SK-N-SH treated with all-trans-retinoic acid at 6 μM for 48 hours (cell line): ENCODE measurements around the gene STK35.

Source experiments
- ATAC-seq: fragments of 200-7000 bp; cut with Tn5 transposase; 3 replicates; pipeline ENCODE4 v1.9.1; 2020; ENCODE audit warnings: mild to moderate bottlenecking, moderate library complexity
- ARNTL ChIP-seq: fragments of 450-650 bp; formaldehyde crosslinking; IDR thresholded peaks from 2 replicates; pipeline ENCODE4 v1.5.0; 2020; ENCODE audit warnings: low read depth, mild to moderate bottlenecking, moderate library complexity, borderline replicate concordance
- BACH2 ChIP-seq: fragments of 250-450 bp; sonication (Bioruptor Pico); IDR thresholded peaks from 2 replicates; pipeline ENCODE4 v1.9.0; 2021; ENCODE audit warnings: mild to moderate bottlenecking, borderline replicate concordance
- CSDC2 ChIP-seq: fragments of 250-450 bp; sonication (Bioruptor Pico); IDR thresholded peaks from 2 replicates; pipeline ENCODE4 v1.5.0; 2020; ENCODE audit warnings: mild to moderate bottlenecking, moderate library complexity
- ESRRG ChIP-seq: fragments of 250-450 bp; sonication (Bioruptor Pico); IDR thresholded peaks from 2 replicates; pipeline ENCODE4 v1.6.1; 2021; ENCODE audit warnings: mild to moderate bottlenecking
- GLIS3 ChIP-seq: fragments of 250-450 bp; sonication (Bioruptor Pico); IDR thresholded peaks from 2 replicates; pipeline ENCODE4 v1.5.0; 2020; ENCODE audit warnings: mild to moderate bottlenecking, moderate library complexity
- ISL1 ChIP-seq: fragments of 250-450 bp; sonication (Bioruptor Pico); IDR thresholded peaks from 2 replicates; pipeline ENCODE4 v2.1.2; 2022; ENCODE audit warnings: mild to moderate bottlenecking, moderate library complexity
- PPARA ChIP-seq: fragments of 250-450 bp; sonication (Bioruptor Pico); IDR thresholded peaks from 2 replicates; pipeline ENCODE4 v1.5.0; 2020; ENCODE audit warnings: mild to moderate bottlenecking, borderline replicate concordance
- SNAI2 ChIP-seq: fragments of 250-450 bp; sonication (Bioruptor Pico); IDR thresholded peaks from 2 replicates; pipeline ENCODE4 v1.5.0; 2020; ENCODE audit warnings: mild to moderate bottlenecking, moderate library complexity
- TCF4 ChIP-seq: fragments of 250-450 bp; sonication (Bioruptor Pico); IDR thresholded peaks from 2 replicates; pipeline ENCODE4 v1.8.0; 2021; ENCODE audit warnings: mild to moderate bottlenecking, moderate library complexity, borderline replicate concordance
- TOX ChIP-seq: fragments of 250-450 bp; sonication (Bioruptor Pico); IDR thresholded peaks from 2 replicates; pipeline ENCODE4 v1.8.0; 2021; ENCODE audit warnings: mild to moderate bottlenecking, moderate library complexity, borderline replicate concordance
- ZC3H10 ChIP-seq: fragments of 250-450 bp; sonication (Bioruptor Pico); IDR thresholded peaks from 2 replicates; pipeline ENCODE4 v1.5.1; 2021; ENCODE audit warnings: mild to moderate bottlenecking, moderate library complexity
- ZFP3 ChIP-seq: fragments of 250-450 bp; sonication (Bioruptor Pico); IDR thresholded peaks from 2 replicates; pipeline ENCODE4 v1.5.0; 2020; ENCODE audit warnings: mild to moderate bottlenecking, moderate library complexity
- ZFP30 ChIP-seq: fragments of 450-650 bp; formaldehyde crosslinking; IDR thresholded peaks from 2 replicates; pipeline ENCODE4 v1.5.0; 2022; ENCODE audit warnings: mild to moderate bottlenecking, moderate library complexity
- ZNF565 ChIP-seq: fragments of 450-650 bp; formaldehyde crosslinking; conservative IDR thresholded peaks from 2 replicates; pipeline ENCODE4 v1.5.0; 2020; ENCODE audit warnings: low read depth, mild to moderate bottlenecking, moderate library complexity
- ZNF70 ChIP-seq: fragments of 450-650 bp; formaldehyde crosslinking; IDR thresholded peaks from 2 replicates; pipeline ENCODE4 v1.5.0; 2020; ENCODE audit warnings: mild to moderate bottlenecking, moderate library complexity
- ZNF8 ChIP-seq: fragments of 450-650 bp; formaldehyde crosslinking; IDR thresholded peaks from 2 replicates; pipeline ENCODE4 v1.5.0; 2020; ENCODE audit warnings: mild to moderate bottlenecking, moderate library complexity
- TF ChIP-seq, protein P1 (sequence below): fragments of 250-450 bp; sonication (Bioruptor Pico); IDR thresholded peaks from 2 replicates; pipeline ENCODE4 v1.8.0; 2020; ENCODE audit warnings: mild to moderate bottlenecking, moderate library complexity, borderline replicate concordance
- TF ChIP-seq, protein P2 (sequence below): fragments of 250-450 bp; sonication (Bioruptor Pico); IDR thresholded peaks from 2 replicates; pipeline ENCODE4 v1.5.1; 2020; ENCODE audit warnings: low read depth, mild to moderate bottlenecking, moderate library complexity
- TF ChIP-seq, protein P3 (sequence below): fragments of 250-450 bp; sonication (Bioruptor Pico); IDR thresholded peaks from 2 replicates; pipeline ENCODE4 v1.8.0; 2021; ENCODE audit warnings: low read depth, mild to moderate bottlenecking, moderate library complexity, borderline replicate concordance
- TF ChIP-seq, protein P4 (sequence below): fragments of 250-450 bp; sonication (Bioruptor Pico); IDR thresholded peaks from 2 replicates; pipeline ENCODE4 v1.5.0; 2020; ENCODE audit warnings: mild to moderate bottlenecking, moderate library complexity

STK35 gene

DNA sequence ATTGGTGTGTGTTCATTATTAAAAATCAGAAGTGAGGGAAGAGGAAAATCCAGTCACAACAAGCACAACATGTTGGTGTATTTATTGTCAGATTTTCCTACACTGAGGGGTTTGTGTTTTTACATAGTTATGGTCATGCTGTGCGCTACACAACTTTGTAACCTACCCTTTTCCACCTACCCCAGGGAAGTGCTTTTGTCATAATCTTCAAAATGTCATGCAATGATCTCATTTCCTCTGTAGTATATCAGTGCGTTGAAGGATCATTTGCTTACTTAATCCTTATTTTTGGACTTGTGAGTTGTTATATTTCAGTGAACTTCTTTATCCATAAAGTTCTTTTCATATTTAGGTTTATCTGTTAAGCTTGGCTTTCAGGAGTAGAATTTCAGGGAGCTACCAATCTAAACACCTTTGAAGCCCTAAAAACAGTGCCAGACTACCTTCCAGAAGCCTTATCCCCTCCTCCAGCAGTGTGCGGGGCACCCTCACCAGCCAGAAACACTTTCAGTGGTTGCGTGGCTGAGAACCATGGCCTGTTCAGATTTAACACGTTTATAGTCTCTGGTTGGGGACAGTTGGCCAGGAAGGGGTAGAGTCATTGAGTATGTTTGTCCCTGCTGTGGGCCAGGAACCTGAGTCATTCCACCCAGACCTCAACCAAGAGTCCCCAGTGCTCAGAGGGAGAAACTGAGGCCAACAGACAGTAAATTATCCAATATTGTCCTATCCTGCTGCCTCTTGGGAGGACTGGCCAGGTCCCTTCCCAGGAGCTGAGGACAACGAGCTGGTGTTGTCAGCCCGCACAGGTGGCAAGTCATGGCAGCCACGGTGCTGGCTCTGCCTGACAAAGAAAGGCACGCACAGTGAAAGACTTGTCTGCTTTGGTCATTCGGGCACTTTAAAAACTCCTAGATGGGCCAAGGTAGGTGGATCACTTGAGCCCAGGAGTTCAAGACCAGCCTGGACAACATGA is 40.3 kb downstream of the STK35 start:
- TF ChIP-seq BACH2 (no peak), TOX (CRISPR knock-in tag) (no peak), CSDC2 (CRISPR knock-in tag) (no peak), ESRRG (CRISPR knock-in tag) (no peak), ZNF8 (CRISPR knock-in tag) (no peak), ZFP30 (CRISPR knock-in tag) (no peak), ZNF565 (CRISPR knock-in tag) (no peak)
- no peak for ATAC-seq

DNA sequence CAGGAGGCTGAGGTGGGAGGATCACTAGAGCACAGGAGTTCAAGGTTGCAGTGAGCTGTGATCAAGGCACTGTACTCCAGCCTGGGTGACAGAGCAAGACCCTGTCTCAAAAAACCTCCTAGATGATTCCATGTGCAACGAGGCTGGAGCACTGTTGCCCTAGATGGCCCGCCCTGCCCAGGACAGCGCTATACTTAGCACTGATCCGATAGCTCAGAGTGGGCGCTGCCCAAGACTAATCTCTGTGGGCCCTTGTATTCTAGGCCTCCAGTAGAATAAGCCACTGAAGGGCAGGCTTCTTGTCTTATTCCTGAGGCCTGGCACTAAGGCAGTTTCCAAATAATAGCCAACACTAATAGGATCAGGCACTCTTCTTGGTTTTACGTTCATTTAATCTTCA is 41.0 kb downstream of the STK35 start:
- ATAC-seq: no peak

DNA sequence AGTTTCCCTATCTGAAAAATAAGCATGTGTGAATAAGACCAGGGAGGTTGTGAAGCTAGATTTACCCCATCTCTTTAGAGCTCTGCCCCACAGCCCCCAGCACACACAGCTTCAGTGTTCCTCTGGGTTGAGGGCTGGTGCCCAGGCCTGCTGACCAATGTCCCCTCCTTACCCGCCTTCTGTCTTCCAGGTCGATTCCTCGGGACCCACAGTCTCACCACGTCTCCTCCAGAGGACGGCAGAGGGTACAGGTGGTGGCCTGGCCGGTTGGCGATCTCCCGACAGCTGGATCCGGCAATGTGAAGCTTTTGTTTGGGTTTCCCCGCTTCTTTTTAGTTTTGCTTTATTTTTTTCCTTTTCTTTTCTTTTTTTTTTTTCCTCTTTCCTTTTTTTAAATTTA is 42.0 kb downstream of the STK35 start:
- TF ChIP-seq ZFP30 (CRISPR knock-in tag): no peak
- TF ChIP-seq TOX (CRISPR knock-in tag): no peak
- TF ChIP-seq, protein P1, sequence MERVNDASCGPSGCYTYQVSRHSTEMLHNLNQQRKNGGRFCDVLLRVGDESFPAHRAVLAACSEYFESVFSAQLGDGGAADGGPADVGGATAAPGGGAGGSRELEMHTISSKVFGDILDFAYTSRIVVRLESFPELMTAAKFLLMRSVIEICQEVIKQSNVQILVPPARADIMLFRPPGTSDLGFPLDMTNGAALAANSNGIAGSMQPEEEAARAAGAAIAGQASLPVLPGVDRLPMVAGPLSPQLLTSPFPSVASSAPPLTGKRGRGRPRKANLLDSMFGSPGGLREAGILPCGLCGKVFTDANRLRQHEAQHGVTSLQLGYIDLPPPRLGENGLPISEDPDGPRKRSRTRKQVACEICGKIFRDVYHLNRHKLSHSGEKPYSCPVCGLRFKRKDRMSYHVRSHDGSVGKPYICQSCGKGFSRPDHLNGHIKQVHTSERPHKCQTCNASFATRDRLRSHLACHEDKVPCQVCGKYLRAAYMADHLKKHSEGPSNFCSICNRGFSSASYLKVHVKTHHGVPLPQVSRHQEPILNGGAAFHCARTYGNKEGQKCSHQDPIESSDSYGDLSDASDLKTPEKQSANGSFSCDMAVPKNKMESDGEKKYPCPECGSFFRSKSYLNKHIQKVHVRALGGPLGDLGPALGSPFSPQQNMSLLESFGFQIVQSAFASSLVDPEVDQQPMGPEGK (CRISPR knock-in tag): no peak
- TF ChIP-seq TCF4 (CRISPR knock-in tag): no peak
- no peak for TF ChIP-seq ZFP3 (CRISPR knock-in tag)
- TF ChIP-seq CSDC2 (CRISPR knock-in tag): no peak
- TF ChIP-seq, protein P2, sequence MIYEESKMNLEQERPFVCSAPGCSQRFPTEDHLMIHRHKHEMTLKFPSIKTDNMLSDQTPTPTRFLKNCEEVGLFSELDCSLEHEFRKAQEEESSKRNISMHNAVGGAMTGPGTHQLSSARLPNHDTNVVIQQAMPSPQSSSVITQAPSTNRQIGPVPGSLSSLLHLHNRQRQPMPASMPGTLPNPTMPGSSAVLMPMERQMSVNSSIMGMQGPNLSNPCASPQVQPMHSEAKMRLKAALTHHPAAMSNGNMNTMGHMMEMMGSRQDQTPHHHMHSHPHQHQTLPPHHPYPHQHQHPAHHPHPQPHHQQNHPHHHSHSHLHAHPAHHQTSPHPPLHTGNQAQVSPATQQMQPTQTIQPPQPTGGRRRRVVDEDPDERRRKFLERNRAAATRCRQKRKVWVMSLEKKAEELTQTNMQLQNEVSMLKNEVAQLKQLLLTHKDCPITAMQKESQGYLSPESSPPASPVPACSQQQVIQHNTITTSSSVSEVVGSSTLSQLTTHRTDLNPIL: no peak
- ATAC-seq: no peak

More for the DNA sequence above, 41.0 kb downstream of the STK35 start:
- no peak for TF ChIP-seq ZNF565 (CRISPR knock-in tag)
- no peak for TF ChIP-seq TCF4 (CRISPR knock-in tag)
- no peak for TF ChIP-seq ESRRG (CRISPR knock-in tag)
- no peak for TF ChIP-seq ZFP30 (CRISPR knock-in tag)
- TF ChIP-seq ARNTL: no peak
- TF ChIP-seq, protein P3, sequence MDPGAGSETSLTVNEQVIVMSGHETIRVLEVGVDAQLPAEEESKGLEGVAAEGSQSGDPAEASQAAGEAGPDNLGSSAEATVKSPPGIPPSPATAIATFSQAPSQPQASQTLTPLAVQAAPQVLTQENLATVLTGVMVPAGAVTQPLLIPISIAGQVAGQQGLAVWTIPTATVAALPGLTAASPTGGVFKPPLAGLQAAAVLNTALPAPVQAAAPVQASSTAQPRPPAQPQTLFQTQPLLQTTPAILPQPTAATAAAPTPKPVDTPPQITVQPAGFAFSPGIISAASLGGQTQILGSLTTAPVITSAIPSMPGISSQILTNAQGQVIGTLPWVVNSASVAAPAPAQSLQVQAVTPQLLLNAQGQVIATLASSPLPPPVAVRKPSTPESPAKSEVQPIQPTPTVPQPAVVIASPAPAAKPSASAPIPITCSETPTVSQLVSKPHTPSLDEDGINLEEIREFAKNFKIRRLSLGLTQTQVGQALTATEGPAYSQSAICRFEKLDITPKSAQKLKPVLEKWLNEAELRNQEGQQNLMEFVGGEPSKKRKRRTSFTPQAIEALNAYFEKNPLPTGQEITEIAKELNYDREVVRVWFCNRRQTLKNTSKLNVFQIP (CRISPR knock-in tag): no peak
- no peak for TF ChIP-seq ZNF8 (CRISPR knock-in tag)
- TF ChIP-seq GLIS3 (CRISPR knock-in tag): no peak
- no peak for TF ChIP-seq ZC3H10
- TF ChIP-seq ISL1: no peak
- TF ChIP-seq SNAI2: no peak

DNA sequence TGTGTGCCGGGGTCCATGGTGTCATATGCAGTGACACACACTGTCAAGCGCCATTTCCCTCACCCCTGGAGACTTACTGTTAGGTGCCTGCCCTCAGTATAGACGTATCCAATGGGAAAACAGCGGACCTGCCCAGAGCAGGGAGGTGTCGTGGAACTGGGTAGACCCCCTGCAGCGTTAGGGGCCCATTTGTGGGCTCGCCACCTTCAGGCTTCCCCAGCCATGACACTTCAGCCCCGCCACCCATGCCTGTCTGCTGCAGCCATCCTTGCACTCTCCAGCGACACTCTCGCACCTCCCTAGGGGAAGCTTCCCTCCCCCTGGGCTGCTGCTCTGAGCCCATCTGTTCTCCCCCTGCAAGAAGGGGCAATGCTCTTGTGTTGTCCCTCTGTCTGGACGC is 43.2 kb downstream of the STK35 start:
- TF ChIP-seq, protein P3 (CRISPR knock-in tag): no peak
- TF ChIP-seq ZFP30 (CRISPR knock-in tag): no peak
- no peak for TF ChIP-seq GLIS3 (CRISPR knock-in tag)
- TF ChIP-seq ZFP3 (CRISPR knock-in tag): no peak
- TF ChIP-seq ZNF565 (CRISPR knock-in tag): no peak
- TF ChIP-seq ZNF70 (CRISPR knock-in tag): no peak
- TF ChIP-seq, protein P2: no peak
- no peak for TF ChIP-seq PPARA
- no peak for TF ChIP-seq TCF4 (CRISPR knock-in tag)
- TF ChIP-seq ZNF8 (CRISPR knock-in tag): no peak
- TF ChIP-seq TOX (CRISPR knock-in tag): no peak
- TF ChIP-seq, protein P4, sequence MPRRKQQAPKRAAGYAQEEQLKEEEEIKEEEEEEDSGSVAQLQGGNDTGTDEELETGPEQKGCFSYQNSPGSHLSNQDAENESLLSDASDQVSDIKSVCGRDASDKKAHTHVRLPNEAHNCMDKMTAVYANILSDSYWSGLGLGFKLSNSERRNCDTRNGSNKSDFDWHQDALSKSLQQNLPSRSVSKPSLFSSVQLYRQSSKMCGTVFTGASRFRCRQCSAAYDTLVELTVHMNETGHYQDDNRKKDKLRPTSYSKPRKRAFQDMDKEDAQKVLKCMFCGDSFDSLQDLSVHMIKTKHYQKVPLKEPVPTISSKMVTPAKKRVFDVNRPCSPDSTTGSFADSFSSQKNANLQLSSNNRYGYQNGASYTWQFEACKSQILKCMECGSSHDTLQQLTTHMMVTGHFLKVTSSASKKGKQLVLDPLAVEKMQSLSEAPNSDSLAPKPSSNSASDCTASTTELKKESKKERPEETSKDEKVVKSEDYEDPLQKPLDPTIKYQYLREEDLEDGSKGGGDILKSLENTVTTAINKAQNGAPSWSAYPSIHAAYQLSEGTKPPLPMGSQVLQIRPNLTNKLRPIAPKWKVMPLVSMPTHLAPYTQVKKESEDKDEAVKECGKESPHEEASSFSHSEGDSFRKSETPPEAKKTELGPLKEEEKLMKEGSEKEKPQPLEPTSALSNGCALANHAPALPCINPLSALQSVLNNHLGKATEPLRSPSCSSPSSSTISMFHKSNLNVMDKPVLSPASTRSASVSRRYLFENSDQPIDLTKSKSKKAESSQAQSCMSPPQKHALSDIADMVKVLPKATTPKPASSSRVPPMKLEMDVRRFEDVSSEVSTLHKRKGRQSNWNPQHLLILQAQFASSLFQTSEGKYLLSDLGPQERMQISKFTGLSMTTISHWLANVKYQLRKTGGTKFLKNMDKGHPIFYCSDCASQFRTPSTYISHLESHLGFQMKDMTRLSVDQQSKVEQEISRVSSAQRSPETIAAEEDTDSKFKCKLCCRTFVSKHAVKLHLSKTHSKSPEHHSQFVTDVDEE: no peak
- TF ChIP-seq, protein P1 (CRISPR knock-in tag): no peak
- no peak for TF ChIP-seq ZC3H10
- TF ChIP-seq ISL1: no peak
- TF ChIP-seq SNAI2: no peak
- TF ChIP-seq CSDC2 (CRISPR knock-in tag): no peak
- TF ChIP-seq, all 23 proteins: peak for 0
- ATAC-seq: no peak
